Fibroblast of mammary gland (primary cell): ENCODE results near the gene DEGS2.

Experiments used
- DNase-seq: peaks from one replicate; pipeline ENCODE4 v3.0.0-alpha.2; 2010; ENCODE audit warnings: low read depth
- H3K4me3 ChIP-seq: 2 replicates; pipeline ENCODE4 v1.5.1; 2011; ENCODE audit warnings: low read depth, mild to moderate bottlenecking, low read length, moderate library complexity; ENCODE audit not compliant: control insufficient read depth
- CTCF ChIP-seq: conservative IDR thresholded peaks from 2 replicates; pipeline ENCODE4 v1.5.1; 2011; ENCODE audit warnings: low read depth, low read length, inconsistent platforms; ENCODE audit not compliant: control insufficient read depth, insufficient read depth

The DEGS2 gene

GRCh38 chr14:100106250-100107112 is 53.0 kb downstream of the DEGS2 start:
- DNase-seq = no peak
- TF ChIP-seq CTCF = no peak
- H3K4me3 ChIP-seq = no peak overlapping the region

- TF ChIP-seq CTCF = no peak
- no peak for DNase-seq
- no peak overlapping the region for H3K4me3 ChIP-seq
Observed at GRCh38 chr14:100105357-100106169, 53.9 kb downstream of the DEGS2 start.

- no peak for TF ChIP-seq CTCF
Observed at GRCh38 chr14:100104523-100105300, 54.7 kb downstream of the DEGS2 start.

GRCh38 chr14:100104006-100104352 is 55.5 kb downstream of the DEGS2 start:
- H3K4me3 ChIP-seq = no peak overlapping the region
- no peak for DNase-seq
- TF ChIP-seq CTCF = no peak

More at GRCh38 chr14:100104523-100105300, 54.7 kb downstream of the DEGS2 start:
- H3K4me3 ChIP-seq = no peak overlapping the region
- peak; percentile 47 for DNase-seq

GRCh38 chr14:100103250-100104005 is 56.0 kb downstream of the DEGS2 start:
- no peak overlapping the region for H3K4me3 ChIP-seq
- no peak for TF ChIP-seq CTCF
- peak; percentile 51 for DNase-seq
